HG02798 (cell line): ENCODE measurements around the gene ZNF766.
A peak's percentile ranks its signal among the peaks of the same experiment; 100 is the strongest.
"Not testable (repeated sequence)": the region's sequence is repeated elsewhere in the genome, so short reads cannot be mapped to it uniquely, and the experiment has no call there.

Experiments used
- ATAC-seq: cut with Tn5 transposase; IDR thresholded peaks from one replicate; pipeline ENCODE4 v1.9.1; 2021; ENCODE audit warnings: mild to moderate bottlenecking; ENCODE audit not compliant: unreplicated experiment, poor library complexity

The ZNF766 gene

GRCh38 chr19:52269338-52270261 lies at the start of gene ZNF766:
TSS of gene ZNF766 (plus strand) at chr19:52269587. CDS start at chr19:52269614, 27 bp downstream.
- peak; percentile 99 for ATAC-seq

- no peak for ATAC-seq
Measured at GRCh38 chr19:52219611-52220010, 49.8 kb upstream of the ZNF766 start.

- no peak for ATAC-seq
Measured at GRCh38 chr19:52221031-52221430, 48.4 kb upstream of the ZNF766 start.

GRCh38 chr19:52221831-52222375 lies 47.5 kb upstream of the ZNF766 start:
- ATAC-seq, result no peak

- no peak for ATAC-seq
Measured at GRCh38 chr19:52224211-52224610, 45.2 kb upstream of the ZNF766 start.

GRCh38 chr19:52226652-52227051 lies 42.7 kb upstream of the ZNF766 start:
- no peak for ATAC-seq

- ATAC-seq, result no peak
Measured at GRCh38 chr19:52227196-52227940, 42.0 kb upstream of the ZNF766 start.

GRCh38 chr19:52227980-52228379 lies 41.4 kb upstream of the ZNF766 start:
- ATAC-seq, result no peak

- no peak for ATAC-seq
Measured at GRCh38 chr19:52229524-52229923, 39.9 kb upstream of the ZNF766 start.

GRCh38 chr19:52230685-52231084 lies 38.7 kb upstream of the ZNF766 start:
- ATAC-seq, result no peak

GRCh38 chr19:52231154-52231910 lies 38.1 kb upstream of the ZNF766 start:
- no peak for ATAC-seq

- ATAC-seq, result no peak
Measured at GRCh38 chr19:52234406-52234805, 35.0 kb upstream of the ZNF766 start.

- no peak for ATAC-seq
Measured at GRCh38 chr19:52237197-52237596, 32.2 kb upstream of the ZNF766 start.

GRCh38 chr19:52237771-52238400 lies 31.5 kb upstream of the ZNF766 start:
- ATAC-seq, result no peak

GRCh38 chr19:52244021-52244420 lies 25.4 kb upstream of the ZNF766 start:
- ATAC-seq, result no peak

GRCh38 chr19:52248241-52248640 lies 21.1 kb upstream of the ZNF766 start:
- ATAC-seq, result no peak

GRCh38 chr19:52258426-52258825 lies 11.0 kb upstream of the ZNF766 start:
- ATAC-seq, result no peak

GRCh38 chr19:52265556-52265955 lies 3.8 kb upstream of the ZNF766 start:
- not testable (repeated sequence) for ATAC-seq

- ATAC-seq, result no peak
Measured at GRCh38 chr19:52270266-52270885, 989 bp downstream of the ZNF766 start.
